SK-N-SH treated with all-trans-retinoic acid at 6 μM for 48 hours (cell line): Measurements from ENCODE around the gene CPNE4.

Experiments
- ATAC-seq: fragments of 200-7000 bp; cut with Tn5 transposase; 3 replicates; pipeline ENCODE4 v1.9.1; 2020; ENCODE audit warnings: mild to moderate bottlenecking, moderate library complexity
- CREB5 ChIP-seq: fragments of 250-450 bp; sonication (Bioruptor Pico); IDR thresholded peaks from 2 replicates; pipeline ENCODE4 v1.5.1; 2020; ENCODE audit warnings: low read depth, mild to moderate bottlenecking, moderate library complexity
- CSDC2 ChIP-seq: fragments of 250-450 bp; sonication (Bioruptor Pico); IDR thresholded peaks from 2 replicates; pipeline ENCODE4 v1.5.0; 2020; ENCODE audit warnings: mild to moderate bottlenecking, moderate library complexity
- CSRNP3 ChIP-seq: fragments of 250-450 bp; sonication (Bioruptor Pico); IDR thresholded peaks from 2 replicates; pipeline ENCODE4 v1.5.1; 2021; ENCODE audit warnings: mild to moderate bottlenecking, moderate library complexity
- ESRRG ChIP-seq: fragments of 250-450 bp; sonication (Bioruptor Pico); IDR thresholded peaks from 2 replicates; pipeline ENCODE4 v1.6.1; 2021; ENCODE audit warnings: mild to moderate bottlenecking
- GLIS3 ChIP-seq: fragments of 250-450 bp; sonication (Bioruptor Pico); IDR thresholded peaks from 2 replicates; pipeline ENCODE4 v1.5.0; 2020; ENCODE audit warnings: mild to moderate bottlenecking, moderate library complexity
- ISL1 ChIP-seq: fragments of 250-450 bp; sonication (Bioruptor Pico); IDR thresholded peaks from 2 replicates; pipeline ENCODE4 v2.1.2; 2022; ENCODE audit warnings: mild to moderate bottlenecking, moderate library complexity
- OSR1 ChIP-seq: fragments of 250-450 bp; sonication (Bioruptor Pico); IDR thresholded peaks from 2 replicates; pipeline ENCODE4 v1.8.0; 2022; ENCODE audit warnings: moderate library complexity, mild to moderate bottlenecking, inconsistent platforms
- PPARA ChIP-seq: fragments of 250-450 bp; sonication (Bioruptor Pico); IDR thresholded peaks from 2 replicates; pipeline ENCODE4 v1.5.0; 2020; ENCODE audit warnings: mild to moderate bottlenecking, borderline replicate concordance
- SNAI2 ChIP-seq: fragments of 250-450 bp; sonication (Bioruptor Pico); IDR thresholded peaks from 2 replicates; pipeline ENCODE4 v1.5.0; 2020; ENCODE audit warnings: mild to moderate bottlenecking, moderate library complexity
- TCF4 ChIP-seq: fragments of 250-450 bp; sonication (Bioruptor Pico); IDR thresholded peaks from 2 replicates; pipeline ENCODE4 v1.8.0; 2021; ENCODE audit warnings: mild to moderate bottlenecking, moderate library complexity, borderline replicate concordance
- TOX ChIP-seq: fragments of 250-450 bp; sonication (Bioruptor Pico); IDR thresholded peaks from 2 replicates; pipeline ENCODE4 v1.8.0; 2021; ENCODE audit warnings: mild to moderate bottlenecking, moderate library complexity, borderline replicate concordance
- ZC3H10 ChIP-seq: fragments of 250-450 bp; sonication (Bioruptor Pico); IDR thresholded peaks from 2 replicates; pipeline ENCODE4 v1.5.1; 2021; ENCODE audit warnings: mild to moderate bottlenecking, moderate library complexity
- ZFP3 ChIP-seq: fragments of 250-450 bp; sonication (Bioruptor Pico); IDR thresholded peaks from 2 replicates; pipeline ENCODE4 v1.5.0; 2020; ENCODE audit warnings: mild to moderate bottlenecking, moderate library complexity
- ZFP30 ChIP-seq: fragments of 450-650 bp; formaldehyde crosslinking; IDR thresholded peaks from 2 replicates; pipeline ENCODE4 v1.5.0; 2022; ENCODE audit warnings: mild to moderate bottlenecking, moderate library complexity
- ZNF565 ChIP-seq: fragments of 450-650 bp; formaldehyde crosslinking; conservative IDR thresholded peaks from 2 replicates; pipeline ENCODE4 v1.5.0; 2020; ENCODE audit warnings: low read depth, mild to moderate bottlenecking, moderate library complexity
- ZNF70 ChIP-seq: fragments of 450-650 bp; formaldehyde crosslinking; IDR thresholded peaks from 2 replicates; pipeline ENCODE4 v1.5.0; 2020; ENCODE audit warnings: mild to moderate bottlenecking, moderate library complexity
- ZNF8 ChIP-seq: fragments of 450-650 bp; formaldehyde crosslinking; IDR thresholded peaks from 2 replicates; pipeline ENCODE4 v1.5.0; 2020; ENCODE audit warnings: mild to moderate bottlenecking, moderate library complexity
- TF ChIP-seq, protein P1 (sequence below): fragments of 250-450 bp; sonication (Bioruptor Pico); IDR thresholded peaks from 2 replicates; pipeline ENCODE4 v1.8.0; 2021; ENCODE audit warnings: low read depth, mild to moderate bottlenecking, moderate library complexity, borderline replicate concordance
- TF ChIP-seq, protein P2 (sequence below): fragments of 250-450 bp; sonication (Bioruptor Pico); IDR thresholded peaks from 2 replicates; pipeline ENCODE4 v1.8.0; 2020; ENCODE audit warnings: mild to moderate bottlenecking, moderate library complexity, borderline replicate concordance

CPNE4 gene

GRCh38 chr3:131622726-131623125, 412.1 kb downstream of the CPNE4 start:
- no peak for ATAC-seq
- TF ChIP-seq, protein P1, sequence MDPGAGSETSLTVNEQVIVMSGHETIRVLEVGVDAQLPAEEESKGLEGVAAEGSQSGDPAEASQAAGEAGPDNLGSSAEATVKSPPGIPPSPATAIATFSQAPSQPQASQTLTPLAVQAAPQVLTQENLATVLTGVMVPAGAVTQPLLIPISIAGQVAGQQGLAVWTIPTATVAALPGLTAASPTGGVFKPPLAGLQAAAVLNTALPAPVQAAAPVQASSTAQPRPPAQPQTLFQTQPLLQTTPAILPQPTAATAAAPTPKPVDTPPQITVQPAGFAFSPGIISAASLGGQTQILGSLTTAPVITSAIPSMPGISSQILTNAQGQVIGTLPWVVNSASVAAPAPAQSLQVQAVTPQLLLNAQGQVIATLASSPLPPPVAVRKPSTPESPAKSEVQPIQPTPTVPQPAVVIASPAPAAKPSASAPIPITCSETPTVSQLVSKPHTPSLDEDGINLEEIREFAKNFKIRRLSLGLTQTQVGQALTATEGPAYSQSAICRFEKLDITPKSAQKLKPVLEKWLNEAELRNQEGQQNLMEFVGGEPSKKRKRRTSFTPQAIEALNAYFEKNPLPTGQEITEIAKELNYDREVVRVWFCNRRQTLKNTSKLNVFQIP (CRISPR knock-in tag) = no peak
- no peak for TF ChIP-seq ZFP30 (CRISPR knock-in tag)
- no peak for TF ChIP-seq ZFP3
- TF ChIP-seq ESRRG (CRISPR knock-in tag) = no peak
- TF ChIP-seq CSDC2 = no peak
- TF ChIP-seq GLIS3 (CRISPR knock-in tag) = no peak

- TF ChIP-seq ZNF8 (no peak), ZFP30 (CRISPR knock-in tag) (no peak), TOX (CRISPR knock-in tag) (no peak)
- ATAC-seq = no peak
These were observed 413.8 kb downstream of the CPNE4 start for GRCh38 chr3:131620977-131621376.

GRCh38 chr3:131619821-131620220, 415.0 kb downstream of the CPNE4 start:
- no peak for ATAC-seq
- TF ChIP-seq ESRRG (CRISPR knock-in tag) (no peak), CREB5 (CRISPR knock-in tag) (no peak), CSDC2 (no peak)
- TF ChIP-seq, protein P1 (CRISPR knock-in tag) = no peak

DNA sequence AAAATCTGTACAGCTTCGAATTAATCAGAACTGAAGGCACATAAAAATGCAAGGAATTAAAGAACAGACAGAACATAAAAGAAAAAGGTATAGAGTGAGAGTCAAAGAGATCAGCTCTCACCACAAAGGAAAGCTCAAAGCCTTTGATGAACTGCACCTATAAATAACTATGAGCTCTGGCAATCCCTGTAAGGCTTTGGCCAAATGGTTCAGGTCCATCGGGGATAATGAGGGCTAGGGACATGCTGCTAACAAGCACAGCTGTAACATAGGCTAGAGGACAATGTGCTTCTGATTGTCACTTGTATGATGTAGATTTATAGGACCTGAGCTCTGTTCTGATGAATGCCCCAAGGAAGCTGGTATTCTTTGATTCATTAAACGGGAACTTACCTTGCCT, 418.1 kb downstream of the CPNE4 start:
- ATAC-seq = no peak
- no peak for TF ChIP-seq CSDC2
- TF ChIP-seq TOX (CRISPR knock-in tag) = no peak
- TF ChIP-seq CSRNP3 (CRISPR knock-in tag) = no peak
- TF ChIP-seq ZC3H10 (CRISPR knock-in tag) = no peak
- TF ChIP-seq, protein P2, sequence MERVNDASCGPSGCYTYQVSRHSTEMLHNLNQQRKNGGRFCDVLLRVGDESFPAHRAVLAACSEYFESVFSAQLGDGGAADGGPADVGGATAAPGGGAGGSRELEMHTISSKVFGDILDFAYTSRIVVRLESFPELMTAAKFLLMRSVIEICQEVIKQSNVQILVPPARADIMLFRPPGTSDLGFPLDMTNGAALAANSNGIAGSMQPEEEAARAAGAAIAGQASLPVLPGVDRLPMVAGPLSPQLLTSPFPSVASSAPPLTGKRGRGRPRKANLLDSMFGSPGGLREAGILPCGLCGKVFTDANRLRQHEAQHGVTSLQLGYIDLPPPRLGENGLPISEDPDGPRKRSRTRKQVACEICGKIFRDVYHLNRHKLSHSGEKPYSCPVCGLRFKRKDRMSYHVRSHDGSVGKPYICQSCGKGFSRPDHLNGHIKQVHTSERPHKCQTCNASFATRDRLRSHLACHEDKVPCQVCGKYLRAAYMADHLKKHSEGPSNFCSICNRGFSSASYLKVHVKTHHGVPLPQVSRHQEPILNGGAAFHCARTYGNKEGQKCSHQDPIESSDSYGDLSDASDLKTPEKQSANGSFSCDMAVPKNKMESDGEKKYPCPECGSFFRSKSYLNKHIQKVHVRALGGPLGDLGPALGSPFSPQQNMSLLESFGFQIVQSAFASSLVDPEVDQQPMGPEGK (CRISPR knock-in tag) = no peak
- TF ChIP-seq ZFP3 = no peak
- TF ChIP-seq SNAI2 (CRISPR knock-in tag) = no peak
- no peak for TF ChIP-seq PPARA (CRISPR knock-in tag)
- TF ChIP-seq ISL1 (CRISPR knock-in tag) = no peak
- TF ChIP-seq CREB5 (CRISPR knock-in tag) = no peak

- no peak for ATAC-seq
- TF ChIP-seq SNAI2 (CRISPR knock-in tag) (no peak), ESRRG (CRISPR knock-in tag) (no peak), ZNF70 (CRISPR knock-in tag) (no peak), GLIS3 (CRISPR knock-in tag) (no peak), PPARA (CRISPR knock-in tag) (no peak), ZFP30 (CRISPR knock-in tag) (no peak), TCF4 (no peak), ZFP3 (no peak), OSR1 (no peak), CSRNP3 (CRISPR knock-in tag) (no peak), ISL1 (CRISPR knock-in tag) (no peak), ZC3H10 (CRISPR knock-in tag) (no peak), ZNF565 (no peak)
- TF ChIP-seq, protein P2 (CRISPR knock-in tag) = no peak
These were observed 422.1 kb downstream of the CPNE4 start for GRCh38 chr3:131612745-131613144.
